Large intestine (tissue), 12 donors: ENCODE measurements around the gene PRDM2. TPM values are rescaled to one million over a fixed set of nuclear protein-coding genes. Genes with fewer than 3 reads are reported as not detected.

Experiments used
- DNase-seq, 2 donors: peaks; one replicate each; pipeline versions ENCODE4 v3.0.0 to v3.0.0-alpha.2; 2013
- H3K27ac ChIP-seq: one replicate; pipeline ENCODE4 v1.5.1; 2013; ENCODE audit warnings: low read length
- H3K27me3 ChIP-seq: 2 replicates; pipeline ENCODE4 v1.6.1; 2013; ENCODE audit warnings: low read length; ENCODE audit not compliant: control insufficient read depth, insufficient read depth
- H3K36me3 ChIP-seq: 2 replicates; pipeline ENCODE4 v1.6.1; 2013; ENCODE audit warnings: low read length; ENCODE audit not compliant: control insufficient read depth, insufficient read depth
- H3K4me1 ChIP-seq: one replicate; pipeline ENCODE4 v1.6.1; 2013; ENCODE audit warnings: low read length; ENCODE audit not compliant: control insufficient read depth, insufficient read depth
- H3K4me3 ChIP-seq: one replicate; pipeline ENCODE4 v1.5.1; 2013; ENCODE audit warnings: low read length
- H3K9me3 ChIP-seq: one replicate; pipeline ENCODE4 v1.6.1; 2013; ENCODE audit warnings: mild to moderate bottlenecking, low read depth, low read length, moderate library complexity; ENCODE audit not compliant: control insufficient read depth
- WGBS: methylation state at CpG from one replicate; pipeline ENCODE4 v1.1.5; 2013; ENCODE audit warnings: low lambda C conversion rate; ENCODE audit not compliant: insufficient coverage; 5-methylcytosine and 5-hydroxymethylcytosine counted together
- long read RNA-seq, 11 donors: transcript quantifications; one replicate each; lab custom pipeline, GENCODE V29; 2026
- polyA plus RNA-seq: library from polyadenylated mRNA; unstranded; fragments of 120-200 nt; gene quantifications from one replicate; pipeline ENCODE4 v1.2.1, GENCODE V29; 2013

PRDM2 gene
- 26.0 TPM for polyA plus RNA-seq
- long read RNA-seq, donor 1: 0 reads
- long read RNA-seq, donor 2, partial matches to known transcripts: 7 of 7 reads
- long read RNA-seq, donor 2, other reads (novel, unspliced or antisense): 0 of 7 reads
- long read RNA-seq, donor 3: 0 reads
- long read RNA-seq, donor 4: 0 reads
- long read RNA-seq, donor 5, partial matches to known transcripts: 5 of 5 reads
- long read RNA-seq, donor 5, other reads (novel, unspliced or antisense): 0 of 5 reads
- long read RNA-seq, donor 6: 0 reads
- long read RNA-seq, donor 7: 0 reads
- long read RNA-seq, donor 8: 0 reads
- long read RNA-seq, donor 9, partial matches to known transcripts: 19 of 19 reads
- long read RNA-seq, donor 9, other reads (novel, unspliced or antisense): 0 of 19 reads
- long read RNA-seq, donor 10, partial matches to known transcripts: 0 of 1 reads
- long read RNA-seq, donor 10, other reads (novel, unspliced or antisense): 0 of 1 reads
- long read RNA-seq, donor 11, partial matches to known transcripts: 0 of 2 reads
- long read RNA-seq, donor 11, other reads (novel, unspliced or antisense): 0 of 2 reads

GRCh38 chr1:13699936-13700520 is at the start of gene PRDM2:
PRDM2 (plus strand) TSS chr1:13700188; CDS start chr1:13715606, 15,418 bp downstream.
- Histone ChIP-seq H3K4me3 (peak within 1 kb of the TSS; percentile 67), H3K27me3 (no peaks in the 10 kb centered on the region), H3K36me3 (no peaks in the 10 kb centered on the region), H3K27ac (peak within 1 kb of the TSS; percentile 54), H3K4me1 (peaks cover 4% of the 10 kb centered on the region), H3K9me3 (peaks cover 7% of the 10 kb centered on the region)
- no CpG with 5 or more reads among the region's 87 CpGs for whole genome bisulfite sequencing
- DNase-seq: peak; percentile 26 to 80

GRCh38 chr1:13651279-13651678 is 48.7 kb upstream of the PRDM2 start:
- Histone ChIP-seq H3K9me3 (no peaks in the 10 kb centered on the region), H3K36me3 (no peaks in the 10 kb centered on the region), H3K4me1 (no peaks in the 10 kb centered on the region), H3K4me3 (no peak overlapping the region), H3K27me3 (no peaks in the 10 kb centered on the region), H3K27ac (no peak overlapping the region)
- WGBS: no CpG with 5 or more reads among the region's 3 CpGs
- DNase-seq: no peak

- H3K27me3 ChIP-seq: no peaks in the 10 kb centered on the region
- no peaks in the 10 kb centered on the region for H3K4me1 ChIP-seq
- peaks cover 1% of the 10 kb centered on the region for H3K9me3 ChIP-seq
- H3K27ac ChIP-seq: no peak overlapping the region
- H3K36me3 ChIP-seq: no peaks in the 10 kb centered on the region
- DNase-seq: no peak
- no peak overlapping the region for H3K4me3 ChIP-seq
- 100% methylated on average over 1 of the region's 1 CpG for WGBS
These were observed 47.8 kb upstream of the PRDM2 start for GRCh38 chr1:13652238-13652637.

GRCh38 chr1:13661539-13661938 is 38.4 kb upstream of the PRDM2 start:
- Histone ChIP-seq H3K9me3 (peaks cover 2% of the 10 kb centered on the region), H3K36me3 (no peaks in the 10 kb centered on the region), H3K4me3 (no peak overlapping the region), H3K4me1 (no peaks in the 10 kb centered on the region), H3K27ac (no peak overlapping the region), H3K27me3 (no peaks in the 10 kb centered on the region)
- WGBS: 80% methylated on average over 1 of the region's 5 CpGs
- no peak for DNase-seq

- H3K27ac ChIP-seq: no peak overlapping the region
- WGBS: no CpG with 5 or more reads among the region's 4 CpGs
These were observed 37.5 kb upstream of the PRDM2 start for GRCh38 chr1:13662493-13662892.

GRCh38 chr1:13663969-13664368 is 36.0 kb upstream of the PRDM2 start:
- no peaks in the 10 kb centered on the region for H3K36me3 ChIP-seq
- H3K27ac ChIP-seq: no peak overlapping the region
- DNase-seq: no peak
- H3K9me3 ChIP-seq: no peaks in the 10 kb centered on the region
- 83% methylated on average over 1 of the region's 4 CpGs for WGBS
- H3K27me3 ChIP-seq: no peaks in the 10 kb centered on the region
- no peak overlapping the region for H3K4me3 ChIP-seq
- no peaks in the 10 kb centered on the region for H3K4me1 ChIP-seq

More at GRCh38 chr1:13662493-13662892, 37.5 kb upstream of the PRDM2 start:
- no peak for DNase-seq
- H3K9me3 ChIP-seq: no peaks in the 10 kb centered on the region
- no peaks in the 10 kb centered on the region for H3K4me1 ChIP-seq
- no peaks in the 10 kb centered on the region for H3K36me3 ChIP-seq
- no peak overlapping the region for H3K4me3 ChIP-seq
- no peaks in the 10 kb centered on the region for H3K27me3 ChIP-seq

GRCh38 chr1:13664451-13664850 is 35.5 kb upstream of the PRDM2 start:
- H3K27ac ChIP-seq: no peak overlapping the region
- H3K27me3 ChIP-seq: no peaks in the 10 kb centered on the region
- H3K4me3 ChIP-seq: no peak overlapping the region
- no peak for DNase-seq
- H3K4me1 ChIP-seq: no peaks in the 10 kb centered on the region
- WGBS: no CpG with 5 or more reads among the region's 1 CpG
- no peaks in the 10 kb centered on the region for H3K36me3 ChIP-seq
- H3K9me3 ChIP-seq: no peaks in the 10 kb centered on the region

GRCh38 chr1:13666317-13666716 is 33.7 kb upstream of the PRDM2 start:
- Histone ChIP-seq H3K9me3 (no peaks in the 10 kb centered on the region), H3K4me1 (no peaks in the 10 kb centered on the region), H3K27ac (no peak overlapping the region), H3K4me3 (no peak overlapping the region), H3K36me3 (no peaks in the 10 kb centered on the region), H3K27me3 (no peaks in the 10 kb centered on the region)
- WGBS: 100% methylated on average over 1 of the region's 5 CpGs
- no peak for DNase-seq

GRCh38 chr1:13667691-13668090 is 32.3 kb upstream of the PRDM2 start:
- WGBS: 77% methylated on average over 2 of the region's 4 CpGs
- no peaks in the 10 kb centered on the region for H3K9me3 ChIP-seq
- H3K27ac ChIP-seq: no peak overlapping the region
- H3K4me3 ChIP-seq: no peak overlapping the region
- no peaks in the 10 kb centered on the region for H3K4me1 ChIP-seq
- H3K27me3 ChIP-seq: no peaks in the 10 kb centered on the region
- no peaks in the 10 kb centered on the region for H3K36me3 ChIP-seq
- no peak for DNase-seq

GRCh38 chr1:13674377-13674776 is 25.6 kb upstream of the PRDM2 start:
- Histone ChIP-seq H3K4me1 (no peaks in the 10 kb centered on the region), H3K27ac (no peak overlapping the region), H3K9me3 (no peaks in the 10 kb centered on the region), H3K27me3 (peaks cover 2% of the 10 kb centered on the region), H3K36me3 (no peaks in the 10 kb centered on the region), H3K4me3 (no peak overlapping the region)
- no peak for DNase-seq
- WGBS: 82% methylated on average over 2 of the region's 5 CpGs
